SK-MEL-5 (cell line): ENCODE results near the gene CDH4. TPM values are rescaled to one million over a fixed set of nuclear protein-coding genes. Genes with fewer than 3 reads are reported as not detected.
A peak's percentile ranks its signal among the peaks of the same experiment; 100 is the strongest.
"Not testable (repeated sequence)": the region's sequence is repeated elsewhere in the genome, so short reads cannot be mapped to it uniquely, and the experiment has no call there.

Experiments
- DNase-seq: peaks from one replicate; pipeline ENCODE4 v3.0.0-alpha.2; 2016; ENCODE audit warnings: low read depth, low spot score
- in situ Hi-C: cut with HindIII; loops from 2 replicates; pipeline ENCODE4 v1.10.0; 2016; ENCODE audit warnings: low sequenced_read_pairs, high pct_unique_total_duplicates, low pct_unique_long_range_greater_than_20kb
- total RNA-seq: library from RNA; depleted of rRNA; stranded (reverse); fragments of >200 nt; shearing (Covaris generic); gene quantifications from 2 replicates; pipeline ENCODE4 v1.2.3, GENCODE V29; 2014

CDH4 gene
- total RNA-seq, 1 experiment from 2014 or later, result not detected

DNA sequence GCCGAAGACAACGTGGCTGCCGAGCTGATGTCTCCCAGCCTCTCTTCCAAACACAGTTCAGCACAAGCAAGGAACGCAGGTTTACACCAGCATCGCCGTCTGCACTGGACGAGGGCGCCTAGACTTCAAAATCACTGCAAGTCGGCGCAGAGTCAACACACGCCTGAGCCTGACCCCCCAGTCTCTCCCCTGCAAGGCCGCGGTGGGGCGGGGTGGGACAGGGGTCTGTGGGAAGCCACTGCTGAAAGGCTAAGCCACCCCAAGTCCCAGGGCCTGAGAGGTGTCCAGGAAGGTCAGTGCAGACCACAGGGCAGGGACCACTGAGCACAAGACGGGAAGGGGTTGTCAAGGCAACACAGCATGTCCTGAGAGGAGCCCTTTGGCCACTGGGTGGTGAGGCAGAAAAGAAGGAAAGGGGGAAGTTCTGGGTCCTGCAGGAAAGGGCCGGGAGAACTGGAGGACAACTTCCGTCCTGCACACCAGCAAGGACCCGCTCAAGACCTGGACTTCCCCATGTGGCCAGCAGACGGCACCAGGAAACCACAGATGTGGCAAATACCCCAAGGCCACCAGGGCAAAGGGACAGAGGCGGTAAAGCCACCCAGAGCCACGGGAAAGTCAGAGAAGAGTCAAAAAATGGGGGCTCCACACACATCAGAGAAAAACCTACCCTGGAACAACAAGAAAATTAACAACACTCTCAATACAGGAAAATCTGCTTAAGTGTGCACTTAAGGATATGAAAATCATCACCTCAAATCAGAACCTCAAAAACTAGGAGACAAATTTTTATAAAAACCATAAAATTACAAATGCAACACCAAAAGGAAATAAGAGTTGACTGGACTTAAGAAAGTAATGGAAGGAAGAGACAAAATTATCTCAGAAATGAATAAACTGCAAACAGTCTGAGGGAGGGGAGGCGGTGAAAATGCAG is 728.9 kb downstream of the CDH4 start:
- DNase-seq, result peak; percentile 51
- in situ Hi-C loops, result no loop called here

GRCh38 chr20:61981691-61982090 is 729.6 kb downstream of the CDH4 start:
- DNase-seq, in situ Hi-C loops: not testable (repeated sequence)

GRCh38 chr20:61982191-61982950 is 730.3 kb downstream of the CDH4 start:
- in situ Hi-C loops, result no loop called here
- no peak for DNase-seq

GRCh38 chr20:61982951-61983315 is 730.9 kb downstream of the CDH4 start:
- no peak for DNase-seq
- in situ Hi-C loops, result no loop called here

GRCh38 chr20:61983965-61984364 is 731.9 kb downstream of the CDH4 start:
- no peak for DNase-seq
- in situ Hi-C loops, result no loop called here

DNA sequence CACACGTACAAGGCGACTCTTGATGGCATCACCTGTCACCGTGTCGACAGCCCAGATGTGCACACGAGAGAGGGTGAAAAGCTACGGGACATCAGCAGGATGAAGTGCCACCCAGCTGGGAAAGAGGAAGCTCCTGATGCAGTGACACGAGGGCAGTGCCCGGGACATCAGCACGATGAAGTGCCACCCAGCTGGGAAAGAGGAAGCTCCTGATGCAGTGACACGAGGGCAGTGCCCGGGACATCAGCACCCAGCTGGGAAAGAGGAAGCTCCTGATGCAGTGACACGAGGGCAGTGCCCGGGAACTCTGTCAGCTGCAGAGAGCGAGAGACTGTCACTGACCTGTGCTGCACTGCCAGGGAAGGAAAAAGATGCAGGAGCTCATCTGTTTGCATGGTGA is 732.4 kb downstream of the CDH4 start:
- in situ Hi-C loops, DNase-seq: not testable (repeated sequence)

DNA sequence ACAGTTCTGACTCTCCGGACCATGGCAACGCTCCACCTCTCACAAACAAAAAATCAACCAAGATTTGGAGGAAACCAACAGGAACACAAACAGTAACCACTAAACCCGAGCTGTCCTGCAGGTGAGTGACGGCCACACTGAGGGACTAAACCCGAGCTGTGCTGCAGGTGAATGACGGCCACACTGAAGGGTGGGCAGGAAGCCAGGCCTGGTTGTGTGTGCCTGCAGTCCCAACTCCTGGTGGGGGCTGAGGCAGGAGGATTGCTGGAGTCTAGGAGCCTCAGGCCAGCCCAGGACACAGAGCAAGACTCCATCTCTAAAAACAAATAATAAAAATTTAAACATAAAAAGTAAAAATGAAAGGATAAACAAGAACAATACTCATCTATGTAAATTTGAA is 733.0 kb downstream of the CDH4 start:
- in situ Hi-C loops, result no loop called here
- no peak for DNase-seq

DNA sequence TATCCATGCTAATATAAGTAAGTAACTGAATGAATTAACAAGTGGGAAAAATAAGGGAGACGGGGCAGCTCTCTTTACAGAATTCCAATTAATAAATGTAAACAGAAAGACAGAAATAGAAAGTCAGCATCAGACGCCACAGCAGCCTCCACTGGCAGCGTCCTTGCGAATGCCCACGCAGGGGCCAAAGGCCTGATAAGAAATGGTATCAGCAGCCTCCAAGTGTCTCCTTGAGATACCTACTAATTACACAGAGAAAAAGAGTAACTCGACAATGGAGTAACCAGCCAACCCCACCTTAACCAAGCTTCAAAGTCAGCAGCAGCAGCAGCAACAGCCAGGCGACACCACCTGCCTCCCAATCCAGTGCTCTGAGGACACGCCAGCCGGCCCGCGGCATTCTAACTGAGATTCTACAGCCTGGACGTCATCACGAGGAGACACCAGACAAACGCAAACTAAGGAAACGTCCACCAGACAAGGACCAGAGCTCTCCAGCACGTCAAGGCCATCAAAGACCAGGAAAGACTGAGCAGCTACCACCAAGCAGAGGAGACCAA is 734.8 kb downstream of the CDH4 start:
- in situ Hi-C loops, result no loop called here
- DNase-seq, result no peak

DNA sequence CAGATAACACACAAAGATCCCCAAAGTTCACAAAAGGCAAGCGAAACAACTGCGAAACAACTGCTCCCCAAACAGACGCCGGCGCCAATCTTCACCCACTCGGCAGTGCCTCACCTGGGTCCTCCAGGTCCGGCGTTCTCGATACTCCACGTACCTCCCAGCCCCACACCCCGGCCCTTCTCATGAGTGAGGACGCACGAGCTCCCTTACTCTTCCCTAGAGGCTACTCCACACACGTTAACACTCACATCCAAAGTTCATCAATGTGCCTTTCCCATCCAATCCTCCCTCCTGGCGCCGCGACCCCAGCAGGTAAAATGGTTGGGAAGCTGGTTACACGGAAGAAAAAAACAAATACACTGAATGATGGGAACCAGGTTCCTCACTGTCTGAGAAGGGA is 736.6 kb downstream of the CDH4 start:
- DNase-seq, result no peak

DNA sequence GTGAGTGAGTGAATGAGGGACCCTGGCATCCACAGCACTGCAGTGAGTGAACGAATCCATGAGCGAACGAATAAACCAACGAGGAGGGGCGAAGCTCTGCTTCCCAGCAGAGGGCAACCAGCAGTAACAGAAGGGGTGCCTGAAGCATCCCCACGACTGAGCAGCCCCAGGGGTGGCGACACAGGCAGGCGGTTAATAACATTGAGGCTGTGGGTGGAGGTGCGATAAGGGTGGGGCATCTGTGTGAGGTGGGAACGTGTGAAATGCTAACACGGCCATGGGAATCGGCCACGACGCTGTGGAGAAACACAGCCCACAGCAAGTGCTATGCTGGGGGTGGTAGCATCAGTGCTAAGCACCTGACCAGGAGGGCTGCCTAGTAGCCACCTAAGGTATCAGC is 737.7 kb downstream of the CDH4 start:
- DNase-seq, result no peak
- in situ Hi-C loops, result no loop called here

More for the DNA sequence above, 736.6 kb downstream of the CDH4 start:
- in situ Hi-C loops, result no loop called here
